Hepatocyte (in vitro differentiated cells): ENCODE measurements around the gene DLG2. TPM values are rescaled to one million over a fixed set of nuclear protein-coding genes. Genes with fewer than 3 reads are reported as not detected.
"Not testable (repeated sequence)": the region's sequence is repeated elsewhere in the genome, so short reads cannot be mapped to it uniquely, and the experiment has no call there.

Source experiments
- DNase-seq: peaks from one replicate; pipeline ENCODE4 v3.0.0-alpha.2; 2016; ENCODE audit warnings: low spot score
- H2AFZ ChIP-seq: fragments of 200-600 bp; sonication (generic); 2 replicates; pipeline ENCODE4 v1.6.0; 2016; ENCODE audit warnings: antibody characterized with exemption, mild to moderate bottlenecking
- H3K27ac ChIP-seq: fragments of 200-600 bp; sonication (generic); 2 replicates; pipeline ENCODE4 v1.5.1; 2016; ENCODE audit warnings: mild to moderate bottlenecking
- H3K27me3 ChIP-seq: fragments of 200-600 bp; sonication (generic); 2 replicates; pipeline ENCODE4 v1.6.1; 2016
- H3K36me3 ChIP-seq: fragments of 200-600 bp; sonication (generic); replicated peaks from 2 replicates; pipeline ENCODE4 v1.5.1; 2016; ENCODE audit warnings: low read depth; ENCODE audit not compliant: insufficient read depth
- H3K4me1 ChIP-seq: fragments of 200-600 bp; sonication (generic); 2 replicates; pipeline ENCODE4 v1.5.1; 2016; ENCODE audit warnings: mild to moderate bottlenecking, moderate library complexity; ENCODE audit not compliant: insufficient read depth
- H3K4me2 ChIP-seq: fragments of 200-600 bp; sonication (generic); 2 replicates; pipeline ENCODE4 v1.6.0; 2016
- H3K4me3 ChIP-seq: fragments of 200-600 bp; sonication (generic); 2 replicates; pipeline ENCODE4 v1.5.1; 2016; ENCODE audit warnings: mild to moderate bottlenecking
- H3K79me2 ChIP-seq: fragments of 200-600 bp; sonication (generic); 2 replicates; pipeline ENCODE4 v1.6.0; 2017; ENCODE audit warnings: mild to moderate bottlenecking
- H3K9me2 ChIP-seq: fragments of 200-600 bp; sonication (generic); replicated peaks from 2 replicates; pipeline ENCODE4 v1.6.0; 2017; ENCODE audit warnings: mild to moderate bottlenecking; ENCODE audit not compliant: insufficient read depth
- H3K9me3 ChIP-seq: fragments of 200-600 bp; sonication (generic); 2 replicates; pipeline ENCODE4 v1.5.1; 2016; ENCODE audit warnings: low read depth, mild to moderate bottlenecking
- H4K20me1 ChIP-seq: fragments of 200-600 bp; sonication (generic); 2 replicates; pipeline ENCODE4 v1.6.0; 2016; ENCODE audit warnings: mild to moderate bottlenecking; ENCODE audit not compliant: insufficient read depth, poor library complexity, severe bottlenecking
- EZH2 ChIP-seq: fragments of 200-600 bp; sonication (generic); IDR thresholded peaks from 2 replicates; pipeline ENCODE4 v1.6.1; 2016; ENCODE audit warnings: antibody characterized with exemption, mild to moderate bottlenecking, borderline replicate concordance
- EZH2phosphoT487 ChIP-seq: fragments of 200-600 bp; sonication (generic); IDR thresholded peaks from one replicate; pipeline ENCODE4 v1.6.1; 2018; ENCODE audit warnings: antibody characterized with exemption, mild to moderate bottlenecking, low read depth, moderate library complexity; ENCODE audit not compliant: unreplicated experiment, severe bottlenecking
- WGBS: methylation state at CpG from one replicate; pipeline ENCODE4 v1.1.6; 2016; ENCODE audit warnings: low lambda C conversion rate; ENCODE audit errors: missing lambda C conversion rate; 5-methylcytosine and 5-hydroxymethylcytosine counted together
- polyA plus RNA-seq: library from polyadenylated mRNA; unstranded; fragments of >200 nt; fragmentation: Nextera tagmentation; extraction: Ambion mirVana; gene quantifications from 2 replicates; pipeline ENCODE4 v1.2.1, GENCODE V29; 2016
- total RNA-seq: library from RNA; depleted of rRNA; stranded (reverse); fragments of >200 nt; gene quantifications from 2 replicates; pipeline ENCODE4 v1.2.3, GENCODE V29; 2014
- TF ChIP-seq, protein P1 (sequence below): fragments of 200-600 bp; sonication (generic); IDR thresholded peaks from 2 replicates; pipeline ENCODE4 v1.5.1; 2016; ENCODE audit warnings: antibody characterized with exemption, mild to moderate bottlenecking; ENCODE audit not compliant: poor library complexity

Gene DLG2
- total and polyA plus RNA-seq, 2 experiments from 2014 or later: 2.6 to 6.8 TPM

DNA sequence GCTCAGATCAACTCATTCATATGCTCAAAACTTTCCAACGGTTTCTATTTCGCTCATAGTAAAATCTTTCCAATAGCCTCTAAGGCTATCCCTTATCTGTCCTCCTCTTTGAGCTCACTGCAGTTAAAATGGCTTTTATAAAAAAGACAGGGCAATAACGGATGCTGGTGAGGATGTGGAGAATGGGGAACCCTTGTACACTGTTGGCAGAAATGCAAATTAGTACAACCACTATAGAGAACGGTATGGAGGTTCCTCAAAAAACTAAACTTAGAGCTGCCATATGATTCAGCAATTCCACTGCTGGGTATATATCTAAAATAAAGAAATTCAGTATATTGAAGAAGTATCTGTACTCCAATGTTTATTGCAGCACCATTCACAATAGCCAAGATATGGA lies 345.6 kb downstream of the DLG2 start:
- TF ChIP-seq EZH2 (no peak), EZH2phosphoT487 (no peak)
- TF ChIP-seq, protein P1, sequence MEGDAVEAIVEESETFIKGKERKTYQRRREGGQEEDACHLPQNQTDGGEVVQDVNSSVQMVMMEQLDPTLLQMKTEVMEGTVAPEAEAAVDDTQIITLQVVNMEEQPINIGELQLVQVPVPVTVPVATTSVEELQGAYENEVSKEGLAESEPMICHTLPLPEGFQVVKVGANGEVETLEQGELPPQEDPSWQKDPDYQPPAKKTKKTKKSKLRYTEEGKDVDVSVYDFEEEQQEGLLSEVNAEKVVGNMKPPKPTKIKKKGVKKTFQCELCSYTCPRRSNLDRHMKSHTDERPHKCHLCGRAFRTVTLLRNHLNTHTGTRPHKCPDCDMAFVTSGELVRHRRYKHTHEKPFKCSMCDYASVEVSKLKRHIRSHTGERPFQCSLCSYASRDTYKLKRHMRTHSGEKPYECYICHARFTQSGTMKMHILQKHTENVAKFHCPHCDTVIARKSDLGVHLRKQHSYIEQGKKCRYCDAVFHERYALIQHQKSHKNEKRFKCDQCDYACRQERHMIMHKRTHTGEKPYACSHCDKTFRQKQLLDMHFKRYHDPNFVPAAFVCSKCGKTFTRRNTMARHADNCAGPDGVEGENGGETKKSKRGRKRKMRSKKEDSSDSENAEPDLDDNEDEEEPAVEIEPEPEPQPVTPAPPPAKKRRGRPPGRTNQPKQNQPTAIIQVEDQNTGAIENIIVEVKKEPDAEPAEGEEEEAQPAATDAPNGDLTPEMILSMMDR: no peak
- no peaks in the 10 kb centered on the region for H3K79me2 ChIP-seq
- H3K4me3 ChIP-seq: no peak overlapping the region
- no peak for DNase-seq
- H3K9me3 ChIP-seq: no peaks in the 10 kb centered on the region
- 84% methylated on average over 4 of the region's 4 CpGs for WGBS
- no peaks in the 10 kb centered on the region for H3K36me3 ChIP-seq
- H3K27me3 ChIP-seq: no peaks in the 10 kb centered on the region
- no peak overlapping the region for H3K27ac ChIP-seq
- no peaks in the 10 kb centered on the region for H4K20me1 ChIP-seq
- H2AFZ ChIP-seq: no peak overlapping the region
- no peak overlapping the region for H3K4me2 ChIP-seq
- H3K4me1 ChIP-seq: no peaks in the 10 kb centered on the region
- H3K9me2 ChIP-seq: no peaks in the 10 kb centered on the region

DNA sequence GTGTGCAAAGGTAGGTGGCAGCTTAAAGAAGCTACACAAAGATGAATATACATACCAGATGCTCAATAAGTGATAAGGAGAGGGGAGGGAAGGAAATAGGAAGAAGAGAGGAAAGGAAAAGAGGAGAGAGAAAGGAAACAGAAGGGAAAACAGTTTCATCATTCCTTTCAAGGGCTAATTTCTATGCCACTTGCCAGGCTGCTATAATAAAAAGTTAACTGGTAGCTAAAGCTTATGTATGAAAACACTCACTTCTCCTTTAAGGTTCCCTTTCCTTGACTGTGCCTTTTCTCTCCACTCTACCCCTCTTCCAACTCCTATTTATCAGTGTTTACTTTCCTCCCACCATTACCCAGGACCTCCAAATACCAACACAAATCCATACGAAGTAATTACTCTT lies 347.9 kb downstream of the DLG2 start:
- Histone ChIP-seq H3K4me1 (no peaks in the 10 kb centered on the region), H3K79me2 (no peaks in the 10 kb centered on the region), H3K9me2 (no peaks in the 10 kb centered on the region), H3K27me3 (no peaks in the 10 kb centered on the region), H3K4me2 (no peak overlapping the region), H3K4me3 (no peak overlapping the region), H2AFZ (no peak overlapping the region), H4K20me1 (no peaks in the 10 kb centered on the region), H3K9me3 (no peaks in the 10 kb centered on the region), H3K27ac (no peak overlapping the region), H3K36me3 (no peaks in the 10 kb centered on the region)
- 17% methylated on average over 1 of the region's 1 CpG for WGBS
- TF ChIP-seq EZH2phosphoT487: no peak
- TF ChIP-seq, protein P1: no peak
- TF ChIP-seq EZH2: no peak
- no peak for DNase-seq

DNA sequence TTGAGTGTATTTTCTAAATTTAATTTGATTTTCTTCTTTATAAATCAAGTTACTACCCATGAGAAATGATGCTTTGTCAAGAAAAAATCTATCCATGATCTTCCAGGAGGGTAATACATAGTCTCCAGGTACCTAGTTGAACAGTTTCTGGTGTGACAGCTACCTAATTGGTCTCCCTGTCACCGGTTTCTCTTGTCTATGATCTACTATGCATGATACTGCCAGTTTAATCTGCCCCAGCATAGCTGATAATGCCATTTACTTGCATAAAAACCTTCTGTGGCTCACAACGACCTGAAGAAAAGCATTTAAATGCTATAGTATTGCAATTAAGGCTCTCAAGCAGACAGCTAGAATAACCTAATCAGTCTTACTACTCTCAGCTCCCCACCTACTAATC lies 349.5 kb downstream of the DLG2 start:
- no peak for DNase-seq
- H3K9me3 ChIP-seq: no peaks in the 10 kb centered on the region
- H3K4me2 ChIP-seq: no peak overlapping the region
- H3K4me1 ChIP-seq: no peaks in the 10 kb centered on the region
- H3K36me3 ChIP-seq: no peaks in the 10 kb centered on the region
- H3K27me3 ChIP-seq: no peaks in the 10 kb centered on the region
- H3K9me2 ChIP-seq: no peaks in the 10 kb centered on the region
- no peak for TF ChIP-seq EZH2phosphoT487
- TF ChIP-seq EZH2: no peak
- TF ChIP-seq, protein P1: no peak
- no peak overlapping the region for H3K27ac ChIP-seq
- no peak overlapping the region for H2AFZ ChIP-seq
- no peak overlapping the region for H3K4me3 ChIP-seq
- no peaks in the 10 kb centered on the region for H4K20me1 ChIP-seq
- no peaks in the 10 kb centered on the region for H3K79me2 ChIP-seq
- WGBS: 61% methylated on average over 2 of the region's 2 CpGs

DNA sequence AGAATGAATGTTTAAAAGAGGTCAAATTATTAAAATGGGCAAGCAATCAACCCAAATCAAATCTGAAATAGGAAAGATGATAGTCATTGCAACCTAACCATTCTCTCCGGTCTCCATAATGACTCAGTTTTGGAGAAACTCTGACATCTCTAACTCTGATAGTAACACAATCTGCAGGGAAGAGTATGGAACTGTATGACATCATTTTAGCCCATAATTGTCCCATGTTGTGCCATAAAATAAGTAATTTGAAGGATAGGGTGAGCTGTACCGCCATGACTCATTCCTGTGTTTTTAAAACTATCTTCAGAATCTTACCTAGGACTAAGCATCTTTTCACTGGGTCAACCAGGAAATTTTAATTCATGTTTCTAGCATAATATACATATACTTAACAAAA lies 350.8 kb downstream of the DLG2 start:
- TF ChIP-seq, protein P1: no peak
- TF ChIP-seq EZH2: no peak
- TF ChIP-seq EZH2phosphoT487: no peak
- WGBS: 97% methylated on average over 2 of the region's 2 CpGs

DNA sequence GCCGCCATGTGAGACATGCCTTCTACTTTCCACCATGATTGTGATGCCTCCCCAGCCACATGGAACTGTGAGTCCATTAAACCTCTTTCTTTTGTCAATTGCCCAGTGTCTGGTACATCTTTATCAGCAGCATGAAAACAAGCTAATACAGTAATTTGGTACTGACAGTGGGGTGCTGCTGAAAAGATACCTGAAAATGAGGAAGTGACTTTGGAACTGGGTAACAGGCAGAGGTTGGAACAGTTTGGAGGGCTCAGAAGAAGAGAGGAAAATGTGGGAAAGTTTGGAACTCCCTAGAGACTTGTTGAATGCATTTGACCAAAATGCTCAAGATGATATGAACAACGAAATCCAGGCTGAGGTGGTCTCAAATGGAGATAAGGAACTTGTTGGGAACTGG lies 356.8 kb downstream of the DLG2 start:
- not testable (repeated sequence) for H3K4me1 ChIP-seq, H3K9me3 ChIP-seq, H3K4me2 ChIP-seq, H3K27ac ChIP-seq, DNase-seq, H2AFZ ChIP-seq, H3K79me2 ChIP-seq, H3K36me3 ChIP-seq, H3K27me3 ChIP-seq, H4K20me1 ChIP-seq, H3K9me2 ChIP-seq, H3K4me3 ChIP-seq
- WGBS: 85% methylated on average over 2 of the region's 2 CpGs

More for the DNA sequence above, 350.8 kb downstream of the DLG2 start:
- Histone ChIP-seq H3K27me3 (no peaks in the 10 kb centered on the region), H3K4me1 (no peaks in the 10 kb centered on the region), H3K4me2 (no peak overlapping the region), H3K79me2 (no peaks in the 10 kb centered on the region), H4K20me1 (no peaks in the 10 kb centered on the region), H2AFZ (no peak overlapping the region), H3K4me3 (no peak overlapping the region), H3K27ac (no peak overlapping the region), H3K36me3 (no peaks in the 10 kb centered on the region), H3K9me3 (no peaks in the 10 kb centered on the region), H3K9me2 (no peaks in the 10 kb centered on the region)
- no peak for DNase-seq
